ENCODE results near the gene LAMA3.
"Not testable (repeated sequence)": the region's sequence is repeated elsewhere in the genome, so short reads cannot be mapped to it uniquely, and the experiment has no call there.

LAMA3 gene

GRCh38 chr18:23703057-23703986 is 14.1 kb downstream of the LAMA3 start:
- no peak for DNase-seq (ENCODE audit: low spot score)

- DNase-seq (ENCODE audit: low spot score), result no peak
Observed at GRCh38 chr18:23703987-23704384, 14.7 kb downstream of the LAMA3 start.

- no peak for DNase-seq (ENCODE audit: low spot score)
Observed at GRCh38 chr18:23704806-23705205, 15.6 kb downstream of the LAMA3 start.

GRCh38 chr18:23706971-23707640 is 17.9 kb downstream of the LAMA3 start:
- no peak for DNase-seq (ENCODE audit: low spot score)

GRCh38 chr18:23710068-23710527 is 20.8 kb downstream of the LAMA3 start:
- DNase-seq (ENCODE audit: low spot score), result no peak

- DNase-seq (ENCODE audit: low spot score), result no peak
Observed at GRCh38 chr18:23710946-23711345, 21.7 kb downstream of the LAMA3 start.

- no peak for DNase-seq (ENCODE audit: low spot score)
Observed at GRCh38 chr18:23711426-23711825, 22.2 kb downstream of the LAMA3 start.

GRCh38 chr18:23712445-23712844 is 23.2 kb downstream of the LAMA3 start:
- DNase-seq (ENCODE audit: low spot score), result no peak

GRCh38 chr18:23714576-23714975 is 25.3 kb downstream of the LAMA3 start:
- DNase-seq (ENCODE audit: low spot score), result no peak

GRCh38 chr18:23716079-23716478 is 26.8 kb downstream of the LAMA3 start:
- DNase-seq (ENCODE audit: low spot score), result not testable (repeated sequence)

GRCh38 chr18:23716516-23716915 is 27.3 kb downstream of the LAMA3 start:
- DNase-seq (ENCODE audit: low spot score), result no peak

- no peak for DNase-seq (ENCODE audit: low spot score)
Observed at GRCh38 chr18:23716966-23717365, 27.7 kb downstream of the LAMA3 start.

- DNase-seq (ENCODE audit: low spot score), result no peak
Observed at GRCh38 chr18:23718243-23718720, 29.0 kb downstream of the LAMA3 start.

- DNase-seq (ENCODE audit: low spot score), result no peak
Observed at GRCh38 chr18:23718731-23719130, 29.5 kb downstream of the LAMA3 start.

- no peak for DNase-seq (ENCODE audit: low spot score)
Observed at GRCh38 chr18:23719634-23720201, 30.5 kb downstream of the LAMA3 start.

- no peak for DNase-seq (ENCODE audit: low spot score)
Observed at GRCh38 chr18:23721696-23722480, 32.6 kb downstream of the LAMA3 start.

GRCh38 chr18:23722646-23723045 is 33.4 kb downstream of the LAMA3 start:
- no peak for DNase-seq (ENCODE audit: low spot score)

- DNase-seq (ENCODE audit: low spot score), result no peak
Observed at GRCh38 chr18:23723121-23723520, 33.9 kb downstream of the LAMA3 start.

- no peak for DNase-seq (ENCODE audit: low spot score)
Observed at GRCh38 chr18:23724681-23725080, 35.4 kb downstream of the LAMA3 start.

- no peak for DNase-seq (ENCODE audit: low spot score)
Observed at GRCh38 chr18:23725351-23725750, 36.1 kb downstream of the LAMA3 start.

- no peak for DNase-seq (ENCODE audit: low spot score)
Observed at GRCh38 chr18:23725827-23726661, 36.8 kb downstream of the LAMA3 start.
